ENCODE measurements around the gene MYCN.
A peak's percentile ranks its signal among the peaks of the same experiment; 100 is the strongest.

Gene MYCN

GRCh38 chr2:15931319-15931890, 8.9 kb upstream of the MYCN start:
- DNase-seq (ENCODE audit: low spot score), result no peak

GRCh38 chr2:15931950-15932349, 8.4 kb upstream of the MYCN start:
- no peak for DNase-seq (ENCODE audit: low spot score)

GRCh38 chr2:15932394-15933183, 7.8 kb upstream of the MYCN start:
- DNase-seq (ENCODE audit: low spot score), result no peak

- no peak for DNase-seq (ENCODE audit: low spot score)
These were observed 7.0 kb upstream of the MYCN start for GRCh38 chr2:15933184-15933845.

GRCh38 chr2:15934291-15934945, 5.9 kb upstream of the MYCN start:
- DNase-seq (ENCODE audit: low spot score), result no peak

- DNase-seq (ENCODE audit: low spot score), result no peak
These were observed 5.2 kb upstream of the MYCN start for GRCh38 chr2:15935189-15935588.

- DNase-seq (ENCODE audit: low spot score), result no peak
These were observed 4.7 kb upstream of the MYCN start for GRCh38 chr2:15935675-15936074.

GRCh38 chr2:15936277-15937104, 3.9 kb upstream of the MYCN start:
- no peak for DNase-seq (ENCODE audit: low spot score)

- DNase-seq (ENCODE audit: low spot score), result no peak
These were observed 3.1 kb upstream of the MYCN start for GRCh38 chr2:15937105-15937881.

GRCh38 chr2:15937882-15938802, 2.2 kb upstream of the MYCN start:
- DNase-seq (ENCODE audit: low spot score), result no peak

- DNase-seq (ENCODE audit: low spot score), result no peak
These were observed 1.4 kb upstream of the MYCN start for GRCh38 chr2:15938803-15939555.

GRCh38 chr2:15939556-15939853, 845 bp upstream of the MYCN start:
- DNase-seq (ENCODE audit: low spot score), result no peak

- peak; percentile 7 for DNase-seq (ENCODE audit: low spot score)
These were observed 521 bp downstream of the MYCN start for GRCh38 chr2:15940661-15941480.

GRCh38 chr2:15941481-15941850, 1.1 kb downstream of the MYCN start:
- DNase-seq (ENCODE audit: low spot score), result peak; percentile 13

GRCh38 chr2:15941871-15942710, 1.7 kb downstream of the MYCN start:
- DNase-seq (ENCODE audit: low spot score), result peak; percentile 16

- no peak for DNase-seq (ENCODE audit: low spot score)
These were observed 2.5 kb downstream of the MYCN start for GRCh38 chr2:15942711-15943345.
